ENCODE measurements around the gene MAPKAP1.

The MAPKAP1 gene

GRCh38 chr9:125484350-125485282 lies 222.4 kb downstream of the MAPKAP1 start:
- DNase-seq (ENCODE audit: low read depth in 3 of 3), result no peak

- no peak for DNase-seq (ENCODE audit: low read depth in 3 of 3)
Measured at GRCh38 chr9:125483697-125484096, 223.3 kb downstream of the MAPKAP1 start.

- DNase-seq (ENCODE audit: low read depth in 3 of 3), result no peak
Measured at GRCh38 chr9:125479846-125480615, 227.0 kb downstream of the MAPKAP1 start.

GRCh38 chr9:125477089-125477544 lies 229.9 kb downstream of the MAPKAP1 start:
- no peak for DNase-seq (ENCODE audit: low read depth in 3 of 3)

GRCh38 chr9:125476645-125477044 lies 230.4 kb downstream of the MAPKAP1 start:
- DNase-seq (ENCODE audit: low read depth in 3 of 3), result no peak

GRCh38 chr9:125475385-125475784 lies 231.6 kb downstream of the MAPKAP1 start:
- DNase-seq (ENCODE audit: low read depth in 3 of 3), result no peak

GRCh38 chr9:125472926-125473701 lies 233.9 kb downstream of the MAPKAP1 start:
- DNase-seq (ENCODE audit: low read depth in 3 of 3), result no peak

GRCh38 chr9:125472562-125472925 lies 234.5 kb downstream of the MAPKAP1 start:
- DNase-seq (ENCODE audit: low read depth in 3 of 3), result no peak

GRCh38 chr9:125470767-125471580 lies 236.0 kb downstream of the MAPKAP1 start:
- DNase-seq (ENCODE audit: low read depth in 3 of 3), result no peak

- DNase-seq (ENCODE audit: low read depth in 3 of 3), result no peak
Measured at GRCh38 chr9:125470189-125470588, 236.8 kb downstream of the MAPKAP1 start.

- no peak for DNase-seq (ENCODE audit: low read depth in 3 of 3)
Measured at GRCh38 chr9:125468646-125469045, 238.4 kb downstream of the MAPKAP1 start.

GRCh38 chr9:125467116-125467740 lies 239.8 kb downstream of the MAPKAP1 start:
- DNase-seq (ENCODE audit: low read depth in 3 of 3), result no peak

- no peak for DNase-seq (ENCODE audit: low read depth in 3 of 3)
Measured at GRCh38 chr9:125466411-125466810, 240.6 kb downstream of the MAPKAP1 start.

GRCh38 chr9:125464591-125465385 lies 242.2 kb downstream of the MAPKAP1 start:
- no peak for DNase-seq (ENCODE audit: low read depth in 3 of 3)

- DNase-seq (ENCODE audit: low read depth in 3 of 3), result no peak
Measured at GRCh38 chr9:125463926-125464325, 243.1 kb downstream of the MAPKAP1 start.

GRCh38 chr9:125462861-125463291 lies 244.1 kb downstream of the MAPKAP1 start:
- no peak for DNase-seq (ENCODE audit: low read depth in 3 of 3)

- no peak for DNase-seq (ENCODE audit: low read depth in 3 of 3)
Measured at GRCh38 chr9:125461636-125462190, 245.3 kb downstream of the MAPKAP1 start.

GRCh38 chr9:125460883-125461635 lies 245.9 kb downstream of the MAPKAP1 start:
- DNase-seq (ENCODE audit: low read depth in 3 of 3), result no peak

GRCh38 chr9:125460346-125460745 lies 246.7 kb downstream of the MAPKAP1 start:
- DNase-seq (ENCODE audit: low read depth in 3 of 3), result no peak

All from stimulated activated CD4-positive, alpha-beta T cell treated with anti-CD3 and anti-CD28 coated beads, TNF-alpha, amount 100 ng/mL, for 24 hours (primary cell).